WTC11 (cell line): ENCODE measurements around the gene JOSD2.

Source experiments
- RORB ChIP-seq: fragments of 250-450 bp; sonication (Bioruptor Pico); IDR thresholded peaks from 2 replicates; pipeline ENCODE4 v1.9.0; 2021; ENCODE audit warnings: mild to moderate bottlenecking
- ZNF416 ChIP-seq: fragments of 250-450 bp; sonication (Bioruptor Pico); IDR thresholded peaks from 2 replicates; pipeline ENCODE4 v1.9.0; 2021; ENCODE audit warnings: mild to moderate bottlenecking, inconsistent platforms
- TF ChIP-seq, protein P1 (sequence below): fragments of 200-600 bp; IDR thresholded peaks from 2 replicates; pipeline ENCODE4 v1.8.0; 2022; ENCODE audit warnings: antibody characterized with exemption
- TF ChIP-seq, protein P2 (sequence below): sonication (generic); formaldehyde crosslinking; IDR thresholded peaks from 2 replicates; pipeline ENCODE4 v1.8.1; 2023; ENCODE audit warnings: mild to moderate bottlenecking, missing genetic modification reagents, borderline replicate concordance
- TF ChIP-seq, protein P3 (sequence below): fragments of 250-450 bp; sonication (Bioruptor Pico); IDR thresholded peaks from 2 replicates; pipeline ENCODE4 v1.9.0; 2021; ENCODE audit warnings: mild to moderate bottlenecking, borderline replicate concordance
- TF ChIP-seq, protein P4 (sequence below): sonication (generic); formaldehyde crosslinking; IDR thresholded peaks from 2 replicates; pipeline ENCODE4 v1.8.0; 2022; ENCODE audit warnings: mild to moderate bottlenecking, missing genetic modification reagents
- TF ChIP-seq, protein P5 (sequence below): sonication (generic); formaldehyde crosslinking; conservative IDR thresholded peaks from 2 replicates; pipeline ENCODE4 v1.8.1; 2022; ENCODE audit warnings: mild to moderate bottlenecking, missing genetic modification reagents

DNA sequence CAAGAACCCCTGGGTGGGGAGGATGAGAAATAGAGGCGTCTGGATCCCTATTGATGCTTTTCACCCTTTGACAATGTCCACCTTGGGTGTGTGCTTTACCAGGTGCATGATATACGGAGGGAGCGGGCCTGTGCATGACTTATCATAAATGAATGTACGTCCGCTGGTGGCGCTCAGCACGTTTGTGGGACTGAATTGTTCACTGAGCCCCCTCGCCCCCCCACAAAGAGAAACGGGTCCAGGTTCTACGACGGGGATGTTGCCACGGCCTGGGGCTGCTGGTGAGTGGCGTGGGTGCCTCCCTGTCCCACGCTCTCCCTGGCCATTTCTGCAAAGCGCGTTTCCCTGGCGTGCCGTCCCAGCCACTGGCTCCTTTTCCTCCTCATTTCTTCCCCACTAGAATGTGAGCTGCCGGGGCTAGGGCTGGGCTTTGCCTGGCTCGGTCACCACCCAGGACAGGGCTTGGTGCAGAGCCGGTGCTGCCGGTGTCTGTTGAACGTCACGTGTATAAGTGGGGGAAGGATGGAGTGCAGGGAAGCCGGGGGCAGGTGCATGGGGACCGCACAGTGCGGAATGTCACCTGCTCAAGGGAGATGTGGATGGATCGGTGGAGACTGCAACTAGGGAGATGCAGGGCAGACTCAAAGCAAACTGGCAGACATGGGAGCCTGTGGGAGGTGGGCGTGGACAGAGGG, 35.7 kb upstream of the JOSD2 start:
- TF ChIP-seq, protein P1, sequence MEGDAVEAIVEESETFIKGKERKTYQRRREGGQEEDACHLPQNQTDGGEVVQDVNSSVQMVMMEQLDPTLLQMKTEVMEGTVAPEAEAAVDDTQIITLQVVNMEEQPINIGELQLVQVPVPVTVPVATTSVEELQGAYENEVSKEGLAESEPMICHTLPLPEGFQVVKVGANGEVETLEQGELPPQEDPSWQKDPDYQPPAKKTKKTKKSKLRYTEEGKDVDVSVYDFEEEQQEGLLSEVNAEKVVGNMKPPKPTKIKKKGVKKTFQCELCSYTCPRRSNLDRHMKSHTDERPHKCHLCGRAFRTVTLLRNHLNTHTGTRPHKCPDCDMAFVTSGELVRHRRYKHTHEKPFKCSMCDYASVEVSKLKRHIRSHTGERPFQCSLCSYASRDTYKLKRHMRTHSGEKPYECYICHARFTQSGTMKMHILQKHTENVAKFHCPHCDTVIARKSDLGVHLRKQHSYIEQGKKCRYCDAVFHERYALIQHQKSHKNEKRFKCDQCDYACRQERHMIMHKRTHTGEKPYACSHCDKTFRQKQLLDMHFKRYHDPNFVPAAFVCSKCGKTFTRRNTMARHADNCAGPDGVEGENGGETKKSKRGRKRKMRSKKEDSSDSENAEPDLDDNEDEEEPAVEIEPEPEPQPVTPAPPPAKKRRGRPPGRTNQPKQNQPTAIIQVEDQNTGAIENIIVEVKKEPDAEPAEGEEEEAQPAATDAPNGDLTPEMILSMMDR = no peak
- TF ChIP-seq, protein P2, sequence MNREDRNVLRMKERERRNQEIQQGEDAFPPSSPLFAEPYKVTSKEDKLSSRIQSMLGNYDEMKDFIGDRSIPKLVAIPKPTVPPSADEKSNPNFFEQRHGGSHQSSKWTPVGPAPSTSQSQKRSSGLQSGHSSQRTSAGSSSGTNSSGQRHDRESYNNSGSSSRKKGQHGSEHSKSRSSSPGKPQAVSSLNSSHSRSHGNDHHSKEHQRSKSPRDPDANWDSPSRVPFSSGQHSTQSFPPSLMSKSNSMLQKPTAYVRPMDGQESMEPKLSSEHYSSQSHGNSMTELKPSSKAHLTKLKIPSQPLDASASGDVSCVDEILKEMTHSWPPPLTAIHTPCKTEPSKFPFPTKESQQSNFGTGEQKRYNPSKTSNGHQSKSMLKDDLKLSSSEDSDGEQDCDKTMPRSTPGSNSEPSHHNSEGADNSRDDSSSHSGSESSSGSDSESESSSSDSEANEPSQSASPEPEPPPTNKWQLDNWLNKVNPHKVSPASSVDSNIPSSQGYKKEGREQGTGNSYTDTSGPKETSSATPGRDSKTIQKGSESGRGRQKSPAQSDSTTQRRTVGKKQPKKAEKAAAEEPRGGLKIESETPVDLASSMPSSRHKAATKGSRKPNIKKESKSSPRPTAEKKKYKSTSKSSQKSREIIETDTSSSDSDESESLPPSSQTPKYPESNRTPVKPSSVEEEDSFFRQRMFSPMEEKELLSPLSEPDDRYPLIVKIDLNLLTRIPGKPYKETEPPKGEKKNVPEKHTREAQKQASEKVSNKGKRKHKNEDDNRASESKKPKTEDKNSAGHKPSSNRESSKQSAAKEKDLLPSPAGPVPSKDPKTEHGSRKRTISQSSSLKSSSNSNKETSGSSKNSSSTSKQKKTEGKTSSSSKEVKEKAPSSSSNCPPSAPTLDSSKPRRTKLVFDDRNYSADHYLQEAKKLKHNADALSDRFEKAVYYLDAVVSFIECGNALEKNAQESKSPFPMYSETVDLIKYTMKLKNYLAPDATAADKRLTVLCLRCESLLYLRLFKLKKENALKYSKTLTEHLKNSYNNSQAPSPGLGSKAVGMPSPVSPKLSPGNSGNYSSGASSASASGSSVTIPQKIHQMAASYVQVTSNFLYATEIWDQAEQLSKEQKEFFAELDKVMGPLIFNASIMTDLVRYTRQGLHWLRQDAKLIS (CRISPR knock-in tag) = no peak
- TF ChIP-seq, protein P3, sequence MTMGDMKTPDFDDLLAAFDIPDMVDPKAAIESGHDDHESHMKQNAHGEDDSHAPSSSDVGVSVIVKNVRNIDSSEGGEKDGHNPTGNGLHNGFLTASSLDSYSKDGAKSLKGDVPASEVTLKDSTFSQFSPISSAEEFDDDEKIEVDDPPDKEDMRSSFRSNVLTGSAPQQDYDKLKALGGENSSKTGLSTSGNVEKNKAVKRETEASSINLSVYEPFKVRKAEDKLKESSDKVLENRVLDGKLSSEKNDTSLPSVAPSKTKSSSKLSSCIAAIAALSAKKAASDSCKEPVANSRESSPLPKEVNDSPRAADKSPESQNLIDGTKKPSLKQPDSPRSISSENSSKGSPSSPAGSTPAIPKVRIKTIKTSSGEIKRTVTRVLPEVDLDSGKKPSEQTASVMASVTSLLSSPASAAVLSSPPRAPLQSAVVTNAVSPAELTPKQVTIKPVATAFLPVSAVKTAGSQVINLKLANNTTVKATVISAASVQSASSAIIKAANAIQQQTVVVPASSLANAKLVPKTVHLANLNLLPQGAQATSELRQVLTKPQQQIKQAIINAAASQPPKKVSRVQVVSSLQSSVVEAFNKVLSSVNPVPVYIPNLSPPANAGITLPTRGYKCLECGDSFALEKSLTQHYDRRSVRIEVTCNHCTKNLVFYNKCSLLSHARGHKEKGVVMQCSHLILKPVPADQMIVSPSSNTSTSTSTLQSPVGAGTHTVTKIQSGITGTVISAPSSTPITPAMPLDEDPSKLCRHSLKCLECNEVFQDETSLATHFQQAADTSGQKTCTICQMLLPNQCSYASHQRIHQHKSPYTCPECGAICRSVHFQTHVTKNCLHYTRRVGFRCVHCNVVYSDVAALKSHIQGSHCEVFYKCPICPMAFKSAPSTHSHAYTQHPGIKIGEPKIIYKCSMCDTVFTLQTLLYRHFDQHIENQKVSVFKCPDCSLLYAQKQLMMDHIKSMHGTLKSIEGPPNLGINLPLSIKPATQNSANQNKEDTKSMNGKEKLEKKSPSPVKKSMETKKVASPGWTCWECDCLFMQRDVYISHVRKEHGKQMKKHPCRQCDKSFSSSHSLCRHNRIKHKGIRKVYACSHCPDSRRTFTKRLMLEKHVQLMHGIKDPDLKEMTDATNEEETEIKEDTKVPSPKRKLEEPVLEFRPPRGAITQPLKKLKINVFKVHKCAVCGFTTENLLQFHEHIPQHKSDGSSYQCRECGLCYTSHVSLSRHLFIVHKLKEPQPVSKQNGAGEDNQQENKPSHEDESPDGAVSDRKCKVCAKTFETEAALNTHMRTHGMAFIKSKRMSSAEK = no peak
- TF ChIP-seq ZNF416 (CRISPR knock-in tag) (no peak), RORB (no peak)
- TF ChIP-seq, protein P4, sequence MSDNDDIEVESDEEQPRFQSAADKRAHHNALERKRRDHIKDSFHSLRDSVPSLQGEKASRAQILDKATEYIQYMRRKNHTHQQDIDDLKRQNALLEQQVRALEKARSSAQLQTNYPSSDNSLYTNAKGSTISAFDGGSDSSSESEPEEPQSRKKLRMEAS (CRISPR knock-in tag) = no peak
- TF ChIP-seq, protein P5, sequence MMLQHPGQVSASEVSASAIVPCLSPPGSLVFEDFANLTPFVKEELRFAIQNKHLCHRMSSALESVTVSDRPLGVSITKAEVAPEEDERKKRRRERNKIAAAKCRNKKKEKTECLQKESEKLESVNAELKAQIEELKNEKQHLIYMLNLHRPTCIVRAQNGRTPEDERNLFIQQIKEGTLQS (CRISPR knock-in tag) = no peak
